Lower leg skin (tissue), 3 donors: ENCODE results near the gene DDX39A.

Experiments used
- CTCF ChIP-seq, 3 donors: fragments of 450-650 bp; IDR thresholded peaks; one replicate each; pipeline ENCODE4 v1.5.1; 2016; ENCODE audit warnings: antibody characterized with exemption in 3 of 3, mild to moderate bottlenecking in 3 of 3, moderate library complexity in 2 of 3
- POLR2A ChIP-seq, 2 donors: fragments of 450-650 bp; IDR thresholded peaks; one replicate each; pipeline ENCODE4 v1.6.1; 2016 to 2017; ENCODE audit warnings: antibody characterized with exemption in 2 of 2, mild to moderate bottlenecking in 1 of 2, moderate library complexity in 1 of 2

GRCh38 chr19:14460935-14461334, 41.8 kb upstream of the DDX39A start:
- TF ChIP-seq CTCF (IDR thresholded peaks at IDR 0.05), result no peak
- no peak for TF ChIP-seq POLR2A (IDR thresholded peaks at IDR 0.05)
